GM23248 (cell line): ENCODE results near the gene RPL6. TPM values are rescaled to one million over a fixed set of nuclear protein-coding genes. Genes with fewer than 3 reads are reported as not detected.

Experiments used
- DNase-seq: peaks from one replicate; pipeline ENCODE4 v3.0.0-alpha.2; 2015
- H2AFZ ChIP-seq: fragments of 200-600 bp; sonication (generic); 2 replicates; pipeline ENCODE4 v1.6.1; 2016; ENCODE audit warnings: antibody characterized with exemption
- H3F3A ChIP-seq: fragments of 200-600 bp; sonication (generic); 2 replicates; pipeline ENCODE4 v1.6.1; 2016; ENCODE audit warnings: mild to moderate bottlenecking, antibody characterized with exemption, mixed run types; ENCODE audit not compliant: insufficient read depth
- H3K27ac ChIP-seq: fragments of 200-600 bp; sonication (generic); 2 replicates; pipeline ENCODE4 v1.5.1; 2016; ENCODE audit warnings: mild to moderate bottlenecking
- H3K27me3 ChIP-seq: fragments of 200-600 bp; sonication (generic); replicated peaks from 2 replicates; pipeline ENCODE4 v1.6.1; 2016; ENCODE audit warnings: mild to moderate bottlenecking; ENCODE audit not compliant: insufficient read depth
- H3K36me3 ChIP-seq: fragments of 200-600 bp; sonication (generic); 2 replicates; pipeline ENCODE4 v1.6.1; 2016; ENCODE audit warnings: low read depth, mild to moderate bottlenecking
- H3K4me1 ChIP-seq: fragments of 200-600 bp; sonication (generic); 2 replicates; pipeline ENCODE4 v1.6.1; 2016; ENCODE audit warnings: mild to moderate bottlenecking; ENCODE audit not compliant: insufficient read depth
- H3K4me2 ChIP-seq: fragments of 200-600 bp; sonication (generic); one replicate; pipeline ENCODE4 v1.6.1; 2016; ENCODE audit warnings: mild to moderate bottlenecking; ENCODE audit not compliant: unreplicated experiment
- H3K4me3 ChIP-seq: fragments of 200-600 bp; sonication (generic); 2 replicates; pipeline ENCODE4 v1.5.1; 2016; ENCODE audit warnings: mild to moderate bottlenecking
- H3K79me2 ChIP-seq: fragments of 200-600 bp; sonication (generic); 2 replicates; pipeline ENCODE4 v1.6.1; 2016; ENCODE audit warnings: mild to moderate bottlenecking; ENCODE audit not compliant: insufficient read depth
- H3K9ac ChIP-seq: fragments of 200-600 bp; sonication (generic); 2 replicates; pipeline ENCODE4 v1.6.1; 2016; ENCODE audit warnings: mild to moderate bottlenecking
- H3K9me2 ChIP-seq: fragments of 200-600 bp; sonication (generic); 2 replicates; pipeline ENCODE4 v1.6.1; 2016; ENCODE audit warnings: mixed run types, mild to moderate bottlenecking, moderate library complexity; ENCODE audit not compliant: insufficient read depth
- H3K9me3 ChIP-seq: fragments of 200-600 bp; sonication (generic); one replicate; pipeline ENCODE4 v1.6.1; 2017; ENCODE audit warnings: low read depth
- H4K20me1 ChIP-seq: fragments of 200-600 bp; sonication (generic); 2 replicates; pipeline ENCODE4 v1.6.0; 2016; ENCODE audit not compliant: insufficient read depth
- EZH2 ChIP-seq: fragments of 200-600 bp; sonication (generic); IDR thresholded peaks from 2 replicates; pipeline ENCODE4 v1.6.1; 2018; ENCODE audit warnings: antibody characterized with exemption, mild to moderate bottlenecking; ENCODE audit not compliant: insufficient read depth, poor library complexity, severe bottlenecking
- EZH2phosphoT487 ChIP-seq: fragments of 200-600 bp; sonication (generic); IDR thresholded peaks from 2 replicates; pipeline ENCODE4 v1.6.1; 2018; ENCODE audit warnings: antibody characterized with exemption, moderate library complexity, mild to moderate bottlenecking, low read depth; ENCODE audit not compliant: insufficient read depth
- WGBS, 2 experiments: methylation state at CpG; one replicate each; pipeline ENCODE4 v1.1.6; 2015 to 2017; ENCODE audit warnings: low lambda C conversion rate in 2 of 2, low coverage in 1 of 2; ENCODE audit errors: missing lambda C conversion rate in 2 of 2; 5-methylcytosine and 5-hydroxymethylcytosine counted together
- in situ Hi-C: fragments of 300-500 bp; cut with MboI; formaldehyde crosslinking; loops from 2 replicates; pipeline ENCODE4 v1.15.0; 2020
- polyA plus RNA-seq: library from polyadenylated mRNA; unstranded; fragments of >200 nt; fragmentation: Nextera tagmentation; extraction: Ambion mirVana; gene quantifications from 2 replicates; pipeline ENCODE4 v1.2.1, GENCODE V29; 2016
- total RNA-seq: library from RNA; depleted of rRNA; stranded (reverse); fragments of >200 nt; shearing (Covaris generic); gene quantifications from 2 replicates; pipeline ENCODE4 v1.2.3, GENCODE V29; 2014; rRNA removed

The RPL6 gene
- total and polyA plus RNA-seq, 2 experiments from 2014 or later, result 391 to 1,254 TPM

DNA sequence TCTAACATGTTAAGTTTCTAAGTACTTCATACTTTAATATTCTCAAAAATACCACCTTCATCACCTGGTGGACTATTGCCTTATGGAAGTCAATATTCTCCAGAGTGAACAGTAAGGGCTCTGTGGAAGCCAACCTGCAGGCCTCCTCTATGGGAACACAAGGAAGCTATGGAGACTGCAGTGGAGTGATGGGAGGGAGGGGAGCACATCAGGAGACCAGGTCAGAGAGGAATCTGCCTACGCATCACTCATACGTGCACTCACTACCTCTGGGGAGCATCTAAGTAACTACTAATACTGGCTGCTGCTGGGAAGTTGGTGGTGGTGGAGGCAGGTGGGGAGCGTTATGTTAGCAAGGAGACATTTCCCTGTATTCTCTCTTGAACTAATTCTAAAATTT, 47.1 kb downstream of the RPL6 start:
- WGBS, 2 experiments, result 98% methylated on average over 3 of the region's 3 CpGs
- Histone ChIP-seq H3K27me3 (no peaks in the 10 kb centered on the region), H4K20me1 (0 out of 2 replicates have a peak, but pooled peaks cover under 1% of the 10 kb centered on the region), H3K9ac (no peak overlapping the region), H3K36me3 (no peaks in the 10 kb centered on the region), H3K79me2 (peaks cover 99% of the 10 kb centered on the region), H3K4me1 (no peaks in the 10 kb centered on the region), H3K9me2 (no peaks in the 10 kb centered on the region), H3K4me2 (no peak overlapping the region), H3K27ac (no peak overlapping the region), H3K9me3 (no peaks in the 10 kb centered on the region), H3F3A (no peaks in the 10 kb centered on the region), H2AFZ (no peak overlapping the region), H3K4me3 (no peak overlapping the region)
- in situ Hi-C loops, result no loop called here
- DNase-seq, result no peak
- TF ChIP-seq EZH2phosphoT487, result no peak
- TF ChIP-seq EZH2, result no peak

DNA sequence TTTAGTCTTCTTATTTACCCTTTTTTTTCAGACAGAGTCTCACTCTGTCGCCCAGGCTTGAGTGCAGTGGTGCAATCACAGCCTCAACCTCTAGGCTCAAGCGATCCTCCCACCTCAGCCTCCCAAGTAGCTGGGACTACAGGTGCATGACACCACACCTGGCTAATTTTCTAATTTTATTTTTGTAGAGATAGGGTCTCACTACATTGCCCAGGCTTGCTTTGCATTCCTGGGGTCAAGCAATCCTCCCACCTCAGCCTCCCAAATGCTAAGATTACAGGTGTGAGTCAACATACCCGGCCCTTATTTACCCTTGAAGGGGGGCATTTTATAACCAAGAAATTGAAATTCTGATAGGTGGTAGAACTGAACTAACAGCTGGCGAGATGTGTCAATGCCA, 48.1 kb downstream of the RPL6 start:
- 94 to 97% methylated on average over 4 of the region's 4 CpGs for WGBS, 2 experiments
- H3K9ac ChIP-seq, result no peak overlapping the region

DNA sequence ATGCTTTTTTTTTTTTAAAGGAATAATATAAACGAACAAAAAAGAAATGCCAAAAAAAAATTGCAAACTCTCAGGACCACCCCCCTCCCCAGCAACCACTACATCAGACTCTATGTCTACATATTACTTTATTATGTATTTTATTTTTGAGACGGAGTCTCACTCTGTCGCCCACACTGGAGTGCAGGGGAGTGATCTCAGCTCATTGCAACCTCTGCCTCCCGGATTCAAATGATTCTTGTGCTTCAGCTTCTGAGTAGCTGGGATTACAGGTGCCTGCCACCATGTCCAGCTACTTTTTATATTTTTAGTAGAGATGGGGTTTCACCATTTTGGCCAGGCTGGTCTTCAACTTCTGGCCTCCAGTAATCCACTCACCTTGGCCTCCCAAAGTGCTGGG, 50.1 kb downstream of the RPL6 start:
- peaks cover 6% of the 10 kb centered on the region; the same call in 1 of the 2 replicates for H4K20me1 ChIP-seq

More for the DNA sequence above, 48.1 kb downstream of the RPL6 start:
- no peak overlapping the region for H3K4me3 ChIP-seq
- no peaks in the 10 kb centered on the region for H3K9me3 ChIP-seq
- no peaks in the 10 kb centered on the region for H3F3A ChIP-seq
- H2AFZ ChIP-seq, result no peak overlapping the region
- no peak overlapping the region for H3K4me2 ChIP-seq
- no peak overlapping the region for H3K27ac ChIP-seq
- peaks cover 99% of the 10 kb centered on the region for H3K79me2 ChIP-seq
- in situ Hi-C loops, result no loop called here
- no peaks in the 10 kb centered on the region for H3K27me3 ChIP-seq
- DNase-seq, result no peak
- TF ChIP-seq EZH2, result no peak
- no peak for TF ChIP-seq EZH2phosphoT487
- no peaks in the 10 kb centered on the region for H3K36me3 ChIP-seq
- H3K9me2 ChIP-seq, result no peaks in the 10 kb centered on the region
- peaks cover 6% of the 10 kb centered on the region; the same call in 1 of the 2 replicates for H4K20me1 ChIP-seq
- H3K4me1 ChIP-seq, result no peaks in the 10 kb centered on the region

DNA sequence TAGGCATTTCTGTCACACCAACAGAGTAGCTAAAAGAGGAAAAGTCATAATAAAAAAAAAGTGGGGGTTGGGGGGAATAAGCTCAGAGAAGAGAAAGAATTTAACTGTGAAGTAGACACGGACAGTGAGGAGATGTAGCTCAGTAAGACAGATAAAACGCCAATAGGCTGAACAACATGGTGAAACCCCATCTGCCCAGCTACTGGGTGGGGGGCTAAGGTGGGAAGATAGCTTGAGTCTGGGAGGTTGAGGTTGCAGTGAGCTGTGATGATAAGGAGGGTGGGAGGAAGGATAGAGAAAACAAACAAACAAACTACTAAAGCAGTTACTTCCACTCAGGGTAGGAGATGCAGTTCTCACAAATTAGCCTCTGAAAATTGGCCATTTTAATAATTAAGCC, 52.2 kb downstream of the RPL6 start:
- Histone ChIP-seq H3K4me1 (no peaks in the 10 kb centered on the region), H2AFZ (no peak overlapping the region), H3K27ac (no peak overlapping the region), H3K4me2 (no peak overlapping the region), H3K27me3 (no peaks in the 10 kb centered on the region), H3K9me2 (no peaks in the 10 kb centered on the region), H3K9me3 (no peaks in the 10 kb centered on the region), H3K36me3 (no peaks in the 10 kb centered on the region), H3K9ac (no peak overlapping the region), H3K4me3 (no peak overlapping the region), H4K20me1 (peaks cover 6% of the 10 kb centered on the region; the same call in 1 of the 2 replicates), H3F3A (no peaks in the 10 kb centered on the region), H3K79me2 (peaks cover 98% of the 10 kb centered on the region)
- WGBS, 2 experiments, result 72 to 76% methylated on average over 2 of the region's 2 CpGs
- in situ Hi-C loops, result no loop called here
- no peak for TF ChIP-seq EZH2
- TF ChIP-seq EZH2phosphoT487, result no peak
- DNase-seq, result no peak

More for the DNA sequence above, 50.1 kb downstream of the RPL6 start:
- no peaks in the 10 kb centered on the region for H3F3A ChIP-seq
- H3K4me2 ChIP-seq, result no peak overlapping the region
- H3K27me3 ChIP-seq, result no peaks in the 10 kb centered on the region
- H3K4me1 ChIP-seq, result no peaks in the 10 kb centered on the region
- no peak for TF ChIP-seq EZH2
- no peak for TF ChIP-seq EZH2phosphoT487
- in situ Hi-C loops, result no loop called here
- H3K79me2 ChIP-seq, result peaks cover 96% of the 10 kb centered on the region
- H3K9ac ChIP-seq, result no peak overlapping the region
- no peak overlapping the region for H3K27ac ChIP-seq
- no peak overlapping the region for H2AFZ ChIP-seq
- no peaks in the 10 kb centered on the region for H3K36me3 ChIP-seq
- DNase-seq, result no peak
- 90% methylated on average over 4 of the region's 4 CpGs for WGBS, 2 experiments
- H3K4me3 ChIP-seq, result no peak overlapping the region
- H3K9me2 ChIP-seq, result no peaks in the 10 kb centered on the region
- H3K9me3 ChIP-seq, result no peaks in the 10 kb centered on the region

Other genes starting within 250 kb of the RPL6 start
- 7.5 and 13.9 TPM in 2 replicates for gene HECTD4, start 27.2 kb downstream of the RPL6 start, total RNA-seq
- 7.6 and 8.9 TPM in 2 replicates for gene HECTD4, start 27.2 kb downstream of the RPL6 start, polyA plus RNA-seq
- 71.5 and 89.5 TPM in 2 replicates for gene PTPN11, start 9.3 kb upstream of the RPL6 start, total RNA-seq
- gene PTPN11, start 9.3 kb upstream of the RPL6 start, polyA plus RNA-seq, result 78.0 and 82.3 TPM in 2 replicates